Tibial nerve (tissue), 4 donors: ENCODE data around the gene NUTM2D. TPM values are rescaled to one million over a fixed set of nuclear protein-coding genes. Genes with fewer than 3 reads are reported as not detected.
"Not testable (repeated sequence)": the region's sequence is repeated elsewhere in the genome, so short reads cannot be mapped to it uniquely, and the experiment has no call there.

Experiments used
- DNase-seq, 2 donors: peaks; one replicate each; pipeline ENCODE4 v3.0.0-alpha.2; 2019; ENCODE audit warnings: low spot score in 2 of 2
- H3K27ac ChIP-seq, 4 donors: fragments of 200-600 bp; sonication (generic) in 3 of 4; one replicate each; pipeline ENCODE4 v1.5.1; 2017 to 2019; ENCODE audit warnings: mild to moderate bottlenecking in 1 of 4
- H3K27me3 ChIP-seq, 2 donors: fragments of 200-600 bp; sonication (generic) in 1 of 2; one replicate each; pipeline versions ENCODE4 v1.5.1 to v1.6.0; 2017 to 2019
- H3K36me3 ChIP-seq, 3 donors: fragments of 200-600 bp; sonication (generic); one replicate each; pipeline ENCODE4 v1.5.1; 2018 to 2019
- H3K4me1 ChIP-seq, 4 donors: fragments of 200-600 bp; sonication (generic) in 3 of 4; one replicate each; pipeline ENCODE4 v1.5.1; 2017 to 2019
- H3K4me3 ChIP-seq, 4 donors: fragments of 200-600 bp; sonication (generic) in 3 of 4; one replicate each; pipeline ENCODE4 v1.5.1; 2017 to 2019; ENCODE audit warnings: mild to moderate bottlenecking in 1 of 4, moderate library complexity in 1 of 4
- H3K9me3 ChIP-seq, 4 donors: fragments of 200-600 bp; sonication (generic) in 3 of 4; one replicate each; pipeline ENCODE4 v1.5.1; 2017 to 2019
- WGBS, 2 donors: methylation state at CpG; one replicate each; pipeline ENCODE4 v1.1.5; 2018; 5-methylcytosine and 5-hydroxymethylcytosine counted together
- total RNA-seq, 4 donors: library from RNA; depleted of rRNA; stranded (reverse); fragments of >200 nt; gene quantifications; one replicate each; pipeline ENCODE4 v1.1.0, GENCODE V29; 2016

NUTM2D gene
- 1 to 10 TPM; 4.4 to 8.0 (median 6.5) TPM for total RNA-seq

GRCh38 chr10:87357444-87357843 lies at the start of gene NUTM2D:
TSS of gene NUTM2D (plus strand) at chr10:87357744. CDS start at chr10:87358266, 522 bp downstream.
- no CpG with 5 or more reads among the region's 3 CpGs for WGBS, 2 donors
- not testable (repeated sequence) for H3K27me3 ChIP-seq, H3K4me1 ChIP-seq, DNase-seq, H3K27ac ChIP-seq, H3K4me3 ChIP-seq, H3K9me3 ChIP-seq, H3K36me3 ChIP-seq

DNA sequence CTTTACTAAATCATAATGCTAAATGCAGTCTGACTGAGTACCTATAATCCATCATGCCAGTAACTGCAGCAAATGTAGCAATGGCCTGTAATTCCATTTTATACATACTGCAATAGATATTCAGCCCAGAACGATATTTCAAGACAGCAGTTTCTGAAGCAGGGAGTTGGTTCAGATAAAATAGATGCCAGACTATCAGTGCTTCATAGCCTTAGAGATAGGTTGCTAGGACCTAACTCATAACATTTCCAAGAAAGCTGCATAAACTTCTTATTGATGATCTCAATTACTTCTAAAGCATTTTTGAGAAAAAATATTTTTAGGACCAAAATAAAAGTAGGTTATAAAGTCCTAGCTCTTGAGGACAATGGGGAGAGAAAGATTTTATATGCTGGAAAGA lies 48.8 kb upstream of the NUTM2D start:
- H3K27ac ChIP-seq, DNase-seq, H3K9me3 ChIP-seq, H3K36me3 ChIP-seq, H3K27me3 ChIP-seq, H3K4me1 ChIP-seq, H3K4me3 ChIP-seq: not testable (repeated sequence)
- 69 to 74% methylated on average over 1 of the region's 1 CpG for WGBS, 2 donors

GRCh38 chr10:87309657-87310056 lies 47.9 kb upstream of the NUTM2D start:
- H3K9me3 ChIP-seq, H3K27me3 ChIP-seq, DNase-seq, H3K27ac ChIP-seq, H3K4me3 ChIP-seq, H3K4me1 ChIP-seq, H3K36me3 ChIP-seq: not testable (repeated sequence)

- not testable (repeated sequence) for H3K9me3 ChIP-seq, H3K4me3 ChIP-seq, H3K36me3 ChIP-seq, H3K27me3 ChIP-seq, H3K4me1 ChIP-seq, H3K27ac ChIP-seq, DNase-seq
- WGBS, 2 donors, result 86 to 88% methylated on average over 1 of the region's 1 CpG
Observed at GRCh38 chr10:87311521-87311920, 46.0 kb upstream of the NUTM2D start.

- not testable (repeated sequence) for H3K36me3 ChIP-seq, DNase-seq, H3K27ac ChIP-seq, H3K27me3 ChIP-seq, H3K4me3 ChIP-seq, H3K4me1 ChIP-seq, H3K9me3 ChIP-seq
- WGBS, 2 donors, result 67 to 78% methylated on average over 3 of the region's 3 CpGs
Observed at GRCh38 chr10:87313649-87314359, 43.7 kb upstream of the NUTM2D start.

GRCh38 chr10:87314360-87314973 lies 43.1 kb upstream of the NUTM2D start:
- not testable (repeated sequence) for H3K4me3 ChIP-seq, H3K4me1 ChIP-seq, H3K27me3 ChIP-seq, H3K36me3 ChIP-seq, H3K9me3 ChIP-seq, H3K27ac ChIP-seq, DNase-seq
- 56 to 76% methylated on average over 2 to 3 of the region's 4 CpGs for WGBS, 2 donors

DNA sequence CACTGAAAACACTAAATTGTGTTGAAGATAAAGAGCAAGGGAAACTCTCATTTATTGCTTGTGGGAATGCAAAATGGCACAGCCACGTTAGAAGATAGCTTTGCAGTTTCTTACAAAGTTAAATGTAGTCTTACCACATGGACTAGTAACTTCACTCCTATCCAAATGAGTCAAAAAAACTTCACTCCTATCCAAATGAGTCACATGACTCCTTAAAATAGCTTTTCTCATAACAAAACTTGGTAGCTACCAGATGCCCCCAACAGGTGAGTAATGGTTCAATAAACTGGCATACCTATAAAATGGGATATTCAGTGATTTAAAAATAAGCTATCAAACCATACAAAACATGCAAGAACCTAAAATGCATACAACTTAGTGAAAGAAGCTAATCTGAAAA lies 36.0 kb upstream of the NUTM2D start:
- not testable (repeated sequence) for H3K4me1 ChIP-seq, H3K9me3 ChIP-seq, H3K36me3 ChIP-seq, H3K27me3 ChIP-seq, H3K27ac ChIP-seq, H3K4me3 ChIP-seq, DNase-seq
- 75 to 86% methylated on average over 1 of the region's 1 CpG for WGBS, 2 donors

DNA sequence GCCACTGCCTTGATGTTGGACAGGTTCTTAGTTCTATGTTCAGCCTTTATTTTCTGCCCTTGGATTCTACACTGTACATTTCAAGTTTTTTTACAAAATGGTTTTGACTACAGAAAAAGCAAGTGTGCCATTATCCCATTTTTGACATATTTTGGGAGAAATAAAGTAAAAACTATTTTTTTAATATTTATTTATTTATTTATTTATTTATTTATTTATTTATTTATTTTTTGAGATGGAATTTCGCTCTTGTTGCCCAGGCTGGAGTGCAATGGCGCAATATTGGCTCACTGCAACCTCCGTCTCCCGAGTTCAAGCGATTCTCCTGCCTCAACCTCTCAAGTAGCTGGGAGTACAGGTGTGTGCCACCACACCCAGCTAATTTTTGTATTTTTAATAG lies 33.0 kb upstream of the NUTM2D start:
- DNase-seq, H3K4me3 ChIP-seq, H3K9me3 ChIP-seq, H3K36me3 ChIP-seq, H3K4me1 ChIP-seq, H3K27me3 ChIP-seq, H3K27ac ChIP-seq: not testable (repeated sequence)
- WGBS, 2 donors, result 96 to 98% methylated on average over 5 of the region's 5 CpGs

DNA sequence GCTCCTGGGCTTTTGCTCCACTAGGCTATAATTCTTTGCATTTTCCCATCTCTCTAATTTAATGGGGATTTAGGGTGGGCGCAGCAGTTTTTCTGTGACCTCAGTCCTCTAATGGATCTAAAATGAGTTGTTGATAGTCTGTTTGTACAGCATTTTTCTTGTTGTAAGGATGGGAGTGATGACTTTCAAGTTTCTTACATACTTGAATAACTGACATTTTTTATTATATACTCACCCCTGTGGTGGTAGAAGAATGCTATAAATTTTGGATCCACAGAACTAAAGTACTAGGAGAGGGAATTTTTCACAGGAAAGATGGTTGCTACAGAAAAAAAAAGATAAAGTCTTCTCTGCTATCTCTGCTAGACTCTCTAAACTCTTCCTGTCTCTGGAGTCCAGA lies 29.6 kb upstream of the NUTM2D start:
- not testable (repeated sequence) for H3K27ac ChIP-seq, H3K36me3 ChIP-seq, DNase-seq, H3K4me1 ChIP-seq, H3K9me3 ChIP-seq, H3K27me3 ChIP-seq, H3K4me3 ChIP-seq
- 94 to 100% methylated on average over 1 of the region's 1 CpG for WGBS, 2 donors

GRCh38 chr10:87329131-87329530 lies 28.4 kb upstream of the NUTM2D start:
- not testable (repeated sequence) for H3K27ac ChIP-seq, H3K27me3 ChIP-seq, H3K9me3 ChIP-seq, H3K36me3 ChIP-seq, H3K4me1 ChIP-seq, DNase-seq, H3K4me3 ChIP-seq
- 70 to 76% methylated on average over 2 of the region's 2 CpGs for WGBS, 2 donors

DNA sequence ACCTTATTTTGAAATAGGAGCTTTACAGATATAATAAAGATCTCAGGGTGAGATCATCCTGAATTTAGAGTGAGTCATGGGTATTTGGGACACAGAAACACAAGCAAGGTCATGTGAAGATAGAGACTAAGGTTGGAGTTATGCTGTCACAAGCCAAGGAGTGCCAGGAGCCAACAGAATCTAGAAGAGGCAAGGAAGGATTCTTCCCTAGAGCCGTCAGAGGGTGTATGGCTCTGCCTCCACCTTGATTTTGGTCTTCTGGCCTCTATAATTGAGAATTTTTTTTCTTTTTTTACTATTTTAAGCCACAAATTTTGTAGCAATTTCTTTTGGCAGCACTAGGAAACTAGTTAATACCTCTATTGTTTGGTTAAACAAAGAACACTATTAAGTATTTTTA lies 24.9 kb upstream of the NUTM2D start:
- H3K27ac ChIP-seq, H3K9me3 ChIP-seq, DNase-seq, H3K36me3 ChIP-seq, H3K27me3 ChIP-seq, H3K4me3 ChIP-seq, H3K4me1 ChIP-seq: not testable (repeated sequence)
- 77 to 82% methylated on average over 1 of the region's 1 CpG for WGBS, 2 donors

GRCh38 chr10:87340411-87340810 lies 17.1 kb upstream of the NUTM2D start:
- H3K27ac ChIP-seq, DNase-seq, H3K9me3 ChIP-seq, H3K36me3 ChIP-seq, H3K27me3 ChIP-seq, H3K4me3 ChIP-seq: not testable (repeated sequence)
- peaks cover 0 to 21% (median 0%) of the 10 kb centered on the region in 4 donors for H3K4me1 ChIP-seq
- WGBS, 2 donors, result 60 to 70% methylated on average over 3 of the region's 3 CpGs

DNA sequence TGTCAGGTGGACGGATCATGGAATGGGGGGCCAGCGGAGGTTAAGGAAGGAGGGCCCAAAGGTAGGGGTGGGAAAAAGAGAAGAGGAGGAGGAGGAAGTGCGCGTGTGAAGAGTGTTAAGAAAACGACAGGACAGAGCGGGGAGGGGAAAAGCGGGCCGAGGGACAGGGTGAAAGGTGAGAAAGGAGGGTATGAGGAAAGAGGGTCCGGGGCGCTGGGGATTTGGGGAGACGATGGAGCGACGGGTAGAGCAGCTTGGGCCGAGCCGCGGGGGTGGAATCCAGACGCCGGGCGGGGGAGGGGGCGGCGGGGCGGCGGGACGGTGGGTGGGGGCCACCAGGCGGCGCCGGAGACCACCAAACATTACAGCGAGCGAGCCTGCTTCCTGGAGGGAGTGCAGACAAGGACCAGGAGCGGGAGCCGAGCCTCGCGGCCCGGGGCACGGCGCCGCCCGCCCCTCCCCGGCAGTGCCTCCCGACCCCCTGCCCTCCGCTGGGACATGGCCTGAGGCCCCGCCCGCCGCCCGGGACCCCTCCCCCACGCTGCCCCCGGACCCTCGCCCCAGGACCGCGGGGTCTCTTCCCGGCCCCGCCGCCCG lies 15.9 kb upstream of the NUTM2D start:
- H3K36me3 ChIP-seq, DNase-seq, H3K9me3 ChIP-seq, H3K27me3 ChIP-seq: not testable (repeated sequence)
- WGBS, 2 donors, result no CpG with 5 or more reads among the region's 54 CpGs
- Histone ChIP-seq H3K27ac (peak overlapping the region in 3 of 4 donors; percentile 83 to 86 (median 84)), H3K4me3 (peak overlapping the region; percentile 46 to 63 (median 54)), H3K4me1 (peaks cover 0 to 21% (median 0%) of the 10 kb centered on the region in 4 donors)
